ENCODE measurements around the gene ATP6V0C. TPM values are rescaled to one million over a fixed set of nuclear protein-coding genes. Genes with fewer than 3 reads are reported as not detected.

The ATP6V0C gene
- total RNA-seq, 2 donors from 2014 or later = 162 to 197 TPM

DNA sequence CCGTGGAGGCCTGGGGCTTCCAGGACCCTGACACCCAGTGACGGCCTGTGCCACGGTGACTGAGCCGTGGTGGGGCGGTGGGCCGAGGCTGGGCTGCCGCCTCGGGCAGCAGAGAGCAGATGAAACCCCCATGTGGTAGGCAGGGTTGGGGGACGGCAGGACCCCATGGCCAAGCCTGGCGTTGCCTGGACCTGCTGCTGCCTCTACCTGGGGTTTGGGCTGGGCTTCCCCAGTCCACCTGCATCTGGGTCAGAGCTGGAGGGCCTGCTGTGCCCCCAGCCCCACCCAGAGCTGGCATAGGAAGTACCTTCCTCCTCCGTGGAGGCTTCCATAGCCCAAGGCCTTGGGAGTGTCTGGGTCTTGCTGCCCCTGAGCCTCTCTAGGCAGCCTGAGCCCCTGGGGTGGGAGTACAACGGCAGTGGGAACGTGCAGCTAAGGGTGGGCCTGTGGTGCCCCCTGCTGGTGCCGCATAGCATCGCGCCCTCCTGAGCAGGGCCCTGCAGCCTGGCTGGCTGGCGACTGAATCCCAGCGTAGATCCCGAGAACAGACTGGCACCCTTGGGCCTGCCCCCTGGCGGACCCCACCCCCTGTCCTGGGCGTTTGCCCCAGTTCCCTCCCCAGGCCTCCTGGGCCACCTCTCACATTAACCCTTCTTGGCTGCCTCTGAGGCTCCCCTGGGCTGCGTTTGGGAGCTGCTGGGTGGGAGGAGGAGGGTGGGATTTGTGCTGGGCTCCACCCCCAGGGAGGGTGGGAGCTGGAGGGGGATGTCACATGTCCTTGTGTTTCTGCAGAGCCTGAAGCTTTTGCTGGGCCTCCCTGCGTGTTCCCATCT, 12.6 kb upstream of the ATP6V0C start:
- peak; percentile 81 for DNase-seq
- ATAC-seq = peak; percentile 83
- intact Hi-C loops (cut with DNase I) = loop anchor here in 1 of 2 donors (2.0 kb wide), 1 partner anchor 160 kb away; the partner anchor contains the start of gene ABCA3

DNA sequence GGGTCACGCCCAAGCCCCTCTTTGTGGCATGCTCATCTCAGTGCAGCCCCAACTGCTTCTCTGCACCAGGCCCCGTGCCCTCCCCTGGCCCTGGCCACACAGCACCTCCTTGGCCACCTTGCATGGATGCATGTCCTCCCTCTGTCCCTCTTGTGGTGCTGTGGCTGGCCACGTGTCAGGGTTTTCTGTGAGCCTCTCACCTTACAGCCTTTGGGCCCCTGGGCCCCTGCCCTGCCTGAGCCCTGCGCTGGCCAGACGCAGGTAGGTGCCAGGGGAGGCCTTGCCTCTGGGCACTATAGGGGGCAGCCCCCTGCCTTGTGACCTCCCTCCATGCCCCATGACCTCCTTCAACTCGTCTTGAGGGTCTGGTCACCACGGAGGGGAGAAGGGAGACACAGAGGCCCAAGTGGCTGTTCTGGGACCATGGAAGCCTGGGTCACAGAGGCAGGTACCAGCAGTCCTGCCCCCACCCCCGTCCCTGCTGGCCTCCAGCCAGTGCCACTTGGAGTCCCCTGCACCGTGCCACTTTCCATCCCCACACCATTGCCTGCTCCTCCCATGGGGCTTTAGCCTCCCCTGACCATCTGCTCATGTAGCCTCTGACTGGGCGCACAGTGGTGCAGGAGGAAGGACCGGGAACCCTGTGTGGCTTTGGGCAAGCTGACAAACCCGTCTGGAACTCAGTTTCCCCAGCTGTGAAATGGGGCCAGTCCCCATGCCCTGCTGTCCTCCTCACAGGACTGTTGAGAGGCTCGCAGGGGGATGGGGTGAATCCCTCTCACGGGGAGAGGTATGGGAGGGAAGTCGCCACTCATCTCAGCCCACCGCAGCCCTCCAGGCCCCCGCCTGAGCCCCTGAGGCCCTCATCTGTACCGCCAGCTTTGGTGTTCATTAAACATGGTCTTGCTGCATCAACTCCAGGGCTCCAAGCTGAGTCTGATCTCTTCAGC, 11.5 kb upstream of the ATP6V0C start:
- ATAC-seq = no peak
- intact Hi-C loops (cut with DNase I) = loop anchor here in 1 of 2 donors (2.0 kb wide), 1 partner anchor 161 kb away; the partner anchor contains the start of gene ABCA3
- no peak for DNase-seq

DNA sequence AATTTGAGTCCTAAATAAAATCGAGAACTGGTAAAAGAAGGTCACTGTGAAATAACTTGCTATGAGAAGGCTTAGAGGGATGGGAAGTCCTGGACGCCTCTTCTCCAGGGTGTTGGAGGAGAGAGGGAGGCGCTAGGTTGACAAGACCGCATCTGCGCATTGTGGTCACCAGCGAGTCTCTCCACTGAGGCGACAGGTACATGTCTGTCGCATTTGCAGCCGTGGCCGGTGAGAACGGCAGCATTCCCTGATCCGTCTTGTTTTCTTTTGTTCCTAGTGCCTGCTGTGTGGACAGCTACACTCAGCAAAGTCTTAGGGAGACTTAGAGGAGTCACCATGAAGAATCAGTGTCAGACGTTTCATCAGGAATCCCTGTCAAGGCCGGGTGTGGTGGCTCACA, 8.1 kb upstream of the ATP6V0C start:
- intact Hi-C loops (cut with DNase I) = no loop called here
- ATAC-seq (no peak), DNase-seq (no peak)

DNA sequence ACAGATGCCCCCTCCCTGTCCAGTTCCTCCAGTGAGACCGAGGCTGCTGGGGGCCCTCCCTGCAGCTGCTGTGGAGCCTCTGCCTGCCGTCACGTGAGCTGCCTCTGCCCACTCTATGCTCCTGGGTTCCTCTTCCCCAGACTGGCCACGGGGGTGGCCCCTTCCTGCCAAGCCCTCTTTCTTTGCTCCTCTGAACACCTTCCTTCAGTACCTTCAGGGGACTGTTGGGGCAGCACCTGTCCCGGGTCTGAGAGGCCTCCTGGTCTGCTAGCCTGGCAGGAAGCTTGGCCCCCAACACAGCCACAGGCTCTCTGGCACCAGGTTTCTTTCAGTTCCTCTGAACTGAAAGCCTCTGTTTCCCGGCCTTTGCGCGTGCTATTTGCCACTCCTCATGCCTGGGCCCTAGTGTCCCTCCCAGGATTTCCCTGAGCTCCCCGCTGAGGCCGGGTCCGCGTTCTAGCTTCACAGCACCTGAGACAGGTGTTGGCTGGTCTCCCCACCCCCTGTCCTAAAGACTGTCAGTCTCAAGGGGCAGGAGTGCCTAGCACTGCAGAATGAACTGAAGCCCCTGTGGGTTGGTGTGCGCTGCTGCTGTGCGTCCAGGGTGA, 6.6 kb upstream of the ATP6V0C start:
- ATAC-seq = peak; percentile 4 to 39
- intact Hi-C loops (cut with DNase I) = no loop called here
- no peak for DNase-seq

DNA sequence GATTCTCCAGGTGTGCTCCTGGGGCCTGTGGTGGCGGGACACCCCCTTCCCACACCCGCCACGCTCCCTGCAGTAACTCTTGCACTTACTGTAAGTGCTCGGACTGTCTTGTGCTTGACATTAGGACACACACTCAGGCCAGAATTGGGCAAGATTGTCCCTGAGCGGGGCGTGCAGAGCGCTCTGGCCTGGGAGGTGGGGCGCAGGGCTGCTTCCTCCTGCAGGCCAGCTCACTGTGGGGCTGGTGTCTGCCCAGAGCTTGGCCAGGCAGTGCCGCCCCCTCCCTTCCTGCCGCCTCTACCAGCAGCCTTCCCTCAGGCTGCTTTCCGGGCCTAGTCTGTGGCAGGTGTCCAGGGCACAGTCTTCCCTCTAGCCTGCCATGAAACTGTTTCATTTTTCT, 6.1 kb upstream of the ATP6V0C start:
- peak; percentile 63 for DNase-seq
- intact Hi-C loops (cut with DNase I) = no loop called here
- peak; percentile 45 to 64 for ATAC-seq

DNA sequence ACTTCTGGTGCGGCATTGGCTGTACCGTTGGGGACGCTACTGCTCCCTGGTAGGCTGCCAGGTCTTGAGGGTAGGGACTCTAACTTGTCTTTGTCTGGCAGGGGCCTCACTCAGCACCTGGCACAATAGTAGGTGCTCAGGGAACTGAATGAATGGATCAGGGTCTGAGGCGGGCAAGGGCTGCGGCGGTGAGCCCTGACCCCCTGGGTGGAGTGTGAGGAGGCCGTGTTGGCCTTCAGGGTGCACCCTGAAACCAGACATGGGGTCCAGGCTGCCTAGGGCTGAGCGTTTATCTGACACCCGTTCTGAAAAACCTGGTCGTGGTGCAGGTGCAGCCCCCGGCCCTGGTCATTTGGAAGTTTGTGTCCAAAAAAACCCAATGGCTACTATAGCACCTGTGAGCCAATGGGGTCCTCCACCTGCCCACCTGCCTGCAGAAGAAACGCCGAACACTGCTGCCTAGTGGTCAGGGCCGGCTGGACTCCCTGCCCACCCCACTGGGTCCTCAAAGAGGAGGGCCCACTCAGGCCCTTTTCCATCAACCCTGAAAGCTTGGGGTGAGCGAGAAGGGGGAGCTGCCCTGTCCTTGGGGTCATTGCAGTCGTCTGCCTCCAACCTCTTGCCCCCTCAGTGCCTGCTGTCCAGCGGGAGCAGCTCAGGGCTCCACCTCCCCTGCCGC, 4.9 kb upstream of the ATP6V0C start:
- DNase-seq (no peak), ATAC-seq (no peak)
- intact Hi-C loops (cut with DNase I) = no loop called here

DNA sequence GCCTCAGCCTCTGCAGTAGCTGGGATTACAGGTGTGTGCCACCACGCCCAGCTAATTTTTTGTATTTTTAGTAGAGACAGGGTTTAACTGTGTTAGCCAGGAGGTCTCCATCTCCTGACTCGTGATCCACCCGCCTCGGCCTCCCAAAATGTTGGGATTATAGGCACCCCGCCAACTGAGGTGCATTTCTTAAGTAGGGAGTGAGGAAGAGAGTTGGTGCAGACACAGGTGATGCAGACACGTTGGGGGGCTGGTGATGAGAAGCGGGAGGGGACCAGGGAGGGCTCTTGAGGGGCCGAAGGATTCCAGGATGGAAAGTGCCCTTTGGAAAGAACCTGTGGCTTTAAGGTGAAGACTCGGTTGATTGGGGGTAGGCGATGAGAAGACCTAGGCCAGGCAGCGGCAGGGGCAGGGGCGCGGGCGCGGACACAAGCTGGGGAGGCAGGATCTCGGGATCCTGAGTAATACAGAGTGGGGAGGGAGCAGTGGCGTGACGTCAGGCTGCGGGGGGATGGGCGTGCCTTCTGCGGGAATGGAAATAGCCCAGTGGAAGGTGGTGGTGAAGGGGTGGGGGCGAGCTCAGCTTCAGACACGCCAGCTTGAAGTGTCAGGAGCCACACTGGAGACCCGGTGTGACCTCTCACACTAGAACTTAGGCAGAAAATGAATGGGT, 2.5 kb upstream of the ATP6V0C start:
- intact Hi-C loops (cut with DNase I) = no loop called here
- DNase-seq (peak; percentile 84), ATAC-seq (peak; percentile 15 to 16)

DNA sequence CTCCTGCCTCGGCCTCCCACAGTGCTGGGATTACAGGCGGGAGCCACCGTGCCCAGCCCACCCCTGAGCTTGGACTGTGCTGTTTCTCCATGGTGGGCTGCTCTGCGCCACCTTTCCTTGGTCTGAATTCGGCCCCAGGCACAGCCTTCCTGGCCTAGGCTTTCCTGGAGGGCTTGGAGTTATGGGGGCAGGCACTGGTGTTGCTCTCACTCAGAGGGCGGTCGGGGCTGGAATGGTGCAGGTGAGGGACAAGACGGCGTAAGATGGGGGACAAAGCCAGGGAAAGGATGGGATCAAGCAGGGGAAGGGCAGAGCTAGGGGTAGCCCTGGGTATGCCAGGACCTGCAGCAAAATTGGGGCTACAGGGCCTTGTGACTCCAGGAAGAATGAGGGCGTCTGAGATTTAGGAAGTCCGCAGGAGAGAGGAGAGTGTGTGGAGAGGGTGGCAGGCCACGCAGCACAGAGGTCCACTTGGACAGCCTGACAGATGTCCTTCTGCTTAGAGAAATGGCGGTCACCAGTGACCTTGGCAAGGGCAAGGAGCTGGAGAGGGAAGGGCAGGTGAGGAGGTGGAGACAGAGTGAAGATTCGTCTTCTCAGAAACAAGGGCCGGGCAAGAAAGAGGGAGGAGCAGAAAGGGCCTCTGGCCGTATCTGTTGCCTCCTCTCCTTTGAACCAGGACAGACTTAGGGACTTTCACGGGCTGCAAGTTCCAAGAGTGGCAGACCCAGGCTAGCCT, 1.6 kb upstream of the ATP6V0C start:
- DNase-seq (peak; percentile 11), ATAC-seq (no peak)
- intact Hi-C loops (cut with DNase I) = no loop called here

DNA sequence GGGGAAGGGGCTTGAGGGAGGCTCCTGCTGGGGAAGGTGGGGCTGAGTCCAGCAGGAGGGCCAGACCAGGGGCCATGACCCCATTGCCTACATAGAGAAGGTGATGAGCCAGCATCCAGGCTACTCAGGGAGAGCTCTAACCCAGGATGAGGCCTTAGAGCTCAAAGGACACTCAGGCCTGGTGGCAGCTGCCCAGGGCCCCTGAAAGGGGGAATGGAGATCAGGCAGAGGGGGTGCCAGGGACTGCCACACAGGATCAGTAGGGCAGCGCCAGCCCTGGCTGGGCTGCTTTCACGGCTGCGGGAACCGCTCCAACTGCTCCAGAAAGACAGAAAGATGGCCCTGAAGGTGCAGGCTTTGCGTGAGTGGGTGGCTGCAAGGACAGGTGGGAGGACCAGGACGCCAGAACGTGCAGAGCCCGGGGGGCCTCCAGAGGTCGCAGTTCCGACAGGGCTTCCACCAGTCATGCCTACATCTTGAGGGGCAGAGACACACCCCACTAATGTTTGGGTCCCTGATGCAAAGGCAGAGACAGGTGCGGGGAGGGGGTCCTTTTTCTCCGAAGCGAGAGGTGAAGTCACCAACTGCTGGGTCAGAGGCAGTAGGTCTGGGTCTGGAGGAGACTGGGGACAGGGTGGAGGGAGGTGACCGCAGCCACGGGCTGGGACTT, 882 bp upstream of the ATP6V0C start:
- DNase-seq (peak; percentile 32), ATAC-seq (no peak)
- intact Hi-C loops (cut with DNase I) = no loop called here

DNA sequence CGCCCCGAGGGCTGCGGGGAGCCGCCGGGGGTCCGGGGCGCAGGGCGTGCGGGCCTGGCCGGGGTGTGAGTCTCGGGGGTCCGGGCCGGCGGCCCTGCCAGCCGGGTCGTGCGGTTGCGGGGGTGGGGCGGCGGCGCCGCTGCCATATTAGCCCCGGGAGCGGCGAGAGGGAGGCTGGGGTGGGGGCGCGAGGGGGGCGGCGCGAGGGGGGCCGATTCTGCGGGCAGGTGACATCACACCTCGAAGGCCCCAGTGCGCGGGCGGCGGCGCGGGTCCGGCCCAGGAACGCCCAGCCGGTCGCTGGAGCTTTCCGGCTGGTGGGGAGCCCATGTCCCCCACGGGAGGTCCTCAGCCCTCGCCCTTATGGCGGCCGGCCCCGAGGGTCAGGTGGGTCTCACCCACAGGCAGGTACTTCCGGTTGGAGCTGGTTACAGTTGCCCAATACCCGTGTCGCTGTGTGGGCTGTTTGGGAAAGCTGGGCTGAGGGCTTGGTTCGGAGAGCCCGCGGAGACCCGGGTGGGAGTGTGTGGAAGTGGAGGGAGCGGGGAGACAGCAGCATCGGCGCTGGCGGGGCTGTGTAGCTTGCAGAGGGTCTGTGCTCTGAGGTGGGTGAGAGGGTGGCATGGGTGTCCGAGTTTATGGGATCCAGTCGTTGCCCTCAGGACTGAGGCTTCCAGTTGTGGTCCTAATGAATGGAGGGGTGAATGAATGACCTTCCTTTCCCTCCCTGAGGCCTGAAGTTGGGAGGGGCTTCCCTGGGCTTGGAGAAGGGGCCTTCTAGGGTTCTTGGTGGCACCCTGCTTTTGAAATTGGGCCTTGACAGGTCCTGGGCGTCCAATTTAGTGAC, 804 bp downstream of the ATP6V0C start:
- DNase-seq = peak; percentile 36
- peak in 1 of 2 donors; percentile 3 for ATAC-seq
- intact Hi-C loops (cut with DNase I) = no loop called here

DNA sequence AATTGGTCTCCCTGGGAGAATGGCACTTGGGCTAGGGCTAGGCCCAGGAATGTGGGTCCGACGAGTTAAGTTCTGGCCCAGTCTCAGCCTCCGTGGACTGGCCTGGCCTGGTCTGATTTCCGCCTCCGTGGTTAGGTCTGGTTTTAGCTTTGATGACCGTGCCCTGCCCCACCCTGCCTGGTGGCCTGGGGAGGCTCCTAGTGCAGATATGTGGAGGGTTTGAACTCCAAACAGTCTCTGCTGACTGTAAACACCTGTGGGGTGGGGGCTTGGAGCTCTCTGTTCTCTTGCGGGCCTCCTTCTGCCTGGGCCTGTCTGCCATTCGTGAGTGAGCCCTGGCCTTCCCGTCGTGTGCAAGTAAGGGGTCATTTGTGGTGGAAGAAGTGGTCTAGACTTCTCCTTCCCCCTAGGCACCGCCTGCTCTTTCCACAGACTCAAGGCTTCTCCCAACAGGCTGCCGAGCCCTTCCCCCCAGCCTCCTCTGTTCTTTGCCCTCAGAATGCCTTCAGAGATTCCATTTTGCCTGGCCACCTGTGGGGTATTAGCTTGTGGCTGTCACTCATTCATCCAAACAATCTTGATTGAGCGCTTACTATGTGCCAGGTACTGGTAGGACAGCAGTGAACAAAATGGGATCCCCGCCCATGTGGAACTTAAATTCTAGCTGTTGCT, 1.6 kb downstream of the ATP6V0C start:
- DNase-seq (peak; percentile 42), ATAC-seq (no peak)
- intact Hi-C loops (cut with DNase I) = no loop called here

DNA sequence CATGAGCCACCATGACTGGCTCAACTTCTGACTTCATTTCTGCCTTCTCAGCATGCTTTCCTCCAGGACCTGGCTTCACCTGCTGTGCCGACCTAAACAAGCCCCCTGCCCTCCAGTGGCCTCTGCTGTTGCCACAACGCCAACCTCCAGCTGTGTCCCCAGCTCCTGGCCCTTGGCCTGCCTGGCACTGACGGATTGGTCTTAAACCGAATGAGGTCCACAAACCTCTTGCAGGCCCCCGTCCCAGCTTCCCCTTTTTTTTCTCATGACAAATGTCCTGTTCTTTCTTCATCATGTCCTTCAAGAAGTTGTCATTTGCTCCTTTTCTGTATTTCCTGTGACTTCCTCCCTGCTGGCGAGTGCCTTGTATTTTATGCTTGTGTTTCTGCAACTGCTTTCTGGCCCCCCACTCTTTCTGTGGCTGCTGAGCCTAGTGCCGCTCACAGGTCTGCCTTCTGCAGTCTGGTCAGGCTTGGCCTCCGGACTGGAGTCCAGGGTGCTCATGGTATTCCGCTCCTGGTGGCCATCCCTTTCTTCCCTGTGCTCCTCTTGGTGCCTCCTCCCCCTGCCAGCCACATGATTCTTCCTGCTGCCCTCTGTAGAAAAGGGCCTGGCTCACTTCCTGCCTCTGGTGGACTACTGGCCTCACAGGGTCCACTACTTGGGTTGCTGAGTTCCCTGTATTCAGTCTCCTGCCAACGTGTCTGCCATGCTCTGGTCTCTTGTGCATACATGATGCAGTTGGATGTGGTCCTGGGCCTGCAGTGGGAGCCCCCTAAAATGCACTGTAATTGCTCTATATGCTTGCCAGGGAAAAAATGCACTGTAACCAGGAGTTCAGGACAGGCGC, 2.9 kb downstream of the ATP6V0C start:
- intact Hi-C loops (cut with DNase I) = no loop called here
- peak; percentile 37 for DNase-seq
- no peak for ATAC-seq

DNA sequence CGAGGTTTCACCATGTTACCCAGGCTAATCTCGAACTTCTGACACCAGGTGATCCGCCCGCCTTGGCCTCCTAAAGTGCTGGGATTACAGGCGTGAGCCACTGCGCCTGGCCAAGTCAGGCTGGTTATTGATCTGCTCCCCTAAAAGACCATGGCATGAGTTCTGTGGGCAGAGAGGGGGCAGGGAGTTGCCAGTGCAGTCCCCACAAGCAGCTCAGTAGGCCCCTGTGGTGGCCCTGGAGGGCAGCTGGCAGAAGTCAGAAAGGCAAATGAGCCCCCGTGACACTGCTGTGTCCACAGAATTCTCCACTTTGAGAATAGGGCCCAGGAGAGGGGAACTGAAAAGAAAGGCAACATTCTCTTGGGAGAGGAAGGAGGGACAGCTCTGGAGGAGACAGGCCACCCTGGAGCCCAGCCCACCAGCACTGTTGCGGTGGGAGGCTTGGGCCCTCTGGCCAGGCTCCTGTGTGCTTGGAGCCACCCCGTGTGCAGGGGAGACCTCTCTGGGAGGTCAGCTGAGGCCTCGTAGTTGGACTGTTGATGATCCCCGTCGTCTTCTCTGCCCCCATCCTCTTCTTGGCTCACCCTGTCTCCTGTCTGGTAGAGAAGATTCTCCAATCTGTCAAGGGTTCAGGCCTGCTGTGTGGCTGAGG, 4.3 kb downstream of the ATP6V0C start:
- DNase-seq (no peak), ATAC-seq (no peak)
- intact Hi-C loops (cut with DNase I) = no loop called here
